AG09309 (cell line): ENCODE measurements around the gene NEK8.

ENCODE experiments used
- DNase-seq: peaks from one replicate; pipeline ENCODE4 v3.0.0-alpha.2; 2010; ENCODE audit warnings: low read depth
- H3K4me3 ChIP-seq: 2 replicates; pipeline ENCODE4 v1.5.1; 2011; ENCODE audit warnings: mild to moderate bottlenecking, low read depth, low read length, moderate library complexity; ENCODE audit not compliant: control insufficient read depth
- TF ChIP-seq, protein P1 (sequence below): IDR thresholded peaks from 2 replicates; pipeline ENCODE4 v1.5.1; 2011; ENCODE audit warnings: mild to moderate bottlenecking, low read depth, low read length, inconsistent platforms; ENCODE audit not compliant: insufficient read depth, control insufficient read depth; ENCODE audit errors: missing control alignments

The NEK8 gene

GRCh38 chr17:28783161-28783560 is 54.6 kb downstream of the NEK8 start:
- H3K4me3 ChIP-seq: no peak overlapping the region
- TF ChIP-seq, protein P1, sequence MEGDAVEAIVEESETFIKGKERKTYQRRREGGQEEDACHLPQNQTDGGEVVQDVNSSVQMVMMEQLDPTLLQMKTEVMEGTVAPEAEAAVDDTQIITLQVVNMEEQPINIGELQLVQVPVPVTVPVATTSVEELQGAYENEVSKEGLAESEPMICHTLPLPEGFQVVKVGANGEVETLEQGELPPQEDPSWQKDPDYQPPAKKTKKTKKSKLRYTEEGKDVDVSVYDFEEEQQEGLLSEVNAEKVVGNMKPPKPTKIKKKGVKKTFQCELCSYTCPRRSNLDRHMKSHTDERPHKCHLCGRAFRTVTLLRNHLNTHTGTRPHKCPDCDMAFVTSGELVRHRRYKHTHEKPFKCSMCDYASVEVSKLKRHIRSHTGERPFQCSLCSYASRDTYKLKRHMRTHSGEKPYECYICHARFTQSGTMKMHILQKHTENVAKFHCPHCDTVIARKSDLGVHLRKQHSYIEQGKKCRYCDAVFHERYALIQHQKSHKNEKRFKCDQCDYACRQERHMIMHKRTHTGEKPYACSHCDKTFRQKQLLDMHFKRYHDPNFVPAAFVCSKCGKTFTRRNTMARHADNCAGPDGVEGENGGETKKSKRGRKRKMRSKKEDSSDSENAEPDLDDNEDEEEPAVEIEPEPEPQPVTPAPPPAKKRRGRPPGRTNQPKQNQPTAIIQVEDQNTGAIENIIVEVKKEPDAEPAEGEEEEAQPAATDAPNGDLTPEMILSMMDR: no peak
- no peak for DNase-seq

DNA sequence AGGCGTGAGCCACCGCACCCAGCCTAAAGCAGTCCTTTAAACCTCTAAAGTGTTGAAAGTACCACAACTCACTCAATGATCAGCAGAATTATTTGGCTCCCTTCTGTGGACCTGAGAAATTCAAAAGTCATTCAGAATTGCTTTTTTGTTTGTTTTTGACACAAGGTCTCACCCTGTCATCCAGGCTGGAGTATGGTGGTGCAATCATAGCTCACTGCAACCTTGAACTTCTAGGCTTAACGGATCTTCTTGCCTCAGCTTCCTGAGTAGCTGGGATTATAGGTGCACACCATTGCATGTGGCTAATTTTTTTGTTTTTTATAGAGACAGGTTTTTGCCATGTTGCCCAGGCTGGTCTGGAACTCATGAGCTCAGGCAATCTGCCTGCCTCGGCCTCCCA is 59.5 kb downstream of the NEK8 start:
- no peak overlapping the region for H3K4me3 ChIP-seq
- TF ChIP-seq, protein P1: no peak

More for the DNA sequence above, 59.5 kb downstream of the NEK8 start:
- no peak for DNase-seq
